ENCODE measurements around the gene PICK1. TPM values are rescaled to one million over a fixed set of nuclear protein-coding genes. Genes with fewer than 3 reads are reported as not detected.

Gene PICK1
- total and polyA plus RNA-seq, 7 donors: 11.9 to 31.5 (median 18.9) TPM

DNA sequence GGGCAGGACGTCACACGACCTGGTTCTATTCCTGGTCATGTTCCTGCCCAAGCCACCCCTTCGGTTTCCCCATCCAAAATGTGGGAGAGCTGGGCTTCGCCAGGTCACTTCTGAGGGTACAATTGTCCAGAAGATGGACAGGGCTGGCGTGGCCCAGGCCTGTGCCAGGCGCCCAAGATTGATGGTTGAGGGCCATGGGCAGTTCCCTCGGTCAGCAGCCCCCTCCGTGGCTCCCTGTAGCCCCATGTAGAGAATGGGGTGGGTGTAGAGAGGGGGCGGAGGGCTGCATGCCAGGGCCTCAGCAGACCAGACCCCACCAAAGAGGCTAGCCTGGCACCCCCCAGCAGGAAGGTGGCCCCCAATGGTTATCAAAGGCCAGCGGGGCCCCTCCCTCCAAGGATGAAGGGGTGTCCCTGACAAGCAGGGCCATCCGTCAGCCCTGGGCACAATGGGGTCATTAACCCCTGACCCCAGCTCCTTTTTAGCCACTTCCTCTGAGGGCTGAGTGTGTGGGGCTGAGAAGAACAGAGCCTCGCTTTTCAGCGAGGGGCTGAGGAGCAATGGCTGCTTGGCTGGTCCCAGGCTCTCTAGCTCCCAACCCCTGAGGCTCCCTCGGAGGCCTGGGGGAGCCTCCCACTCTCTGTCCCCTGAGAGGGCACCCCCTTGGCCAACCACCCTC lies 11.0 kb upstream of the PICK1 start:
- no peaks in the 10 kb centered on the region for H3K27me3 ChIP-seq (ENCODE audit: insufficient read depth in 3 of 3, low read length in 2 of 3)
- no peaks in the 10 kb centered on the region for H3K36me3 ChIP-seq (ENCODE audit: insufficient read depth in 1 of 2, low read depth in 1 of 2)
- intact Hi-C loops (cut with DNase I): no loop called here
- DNase-seq (no peak), ATAC-seq (no peak)
- TF ChIP-seq, protein P1, sequence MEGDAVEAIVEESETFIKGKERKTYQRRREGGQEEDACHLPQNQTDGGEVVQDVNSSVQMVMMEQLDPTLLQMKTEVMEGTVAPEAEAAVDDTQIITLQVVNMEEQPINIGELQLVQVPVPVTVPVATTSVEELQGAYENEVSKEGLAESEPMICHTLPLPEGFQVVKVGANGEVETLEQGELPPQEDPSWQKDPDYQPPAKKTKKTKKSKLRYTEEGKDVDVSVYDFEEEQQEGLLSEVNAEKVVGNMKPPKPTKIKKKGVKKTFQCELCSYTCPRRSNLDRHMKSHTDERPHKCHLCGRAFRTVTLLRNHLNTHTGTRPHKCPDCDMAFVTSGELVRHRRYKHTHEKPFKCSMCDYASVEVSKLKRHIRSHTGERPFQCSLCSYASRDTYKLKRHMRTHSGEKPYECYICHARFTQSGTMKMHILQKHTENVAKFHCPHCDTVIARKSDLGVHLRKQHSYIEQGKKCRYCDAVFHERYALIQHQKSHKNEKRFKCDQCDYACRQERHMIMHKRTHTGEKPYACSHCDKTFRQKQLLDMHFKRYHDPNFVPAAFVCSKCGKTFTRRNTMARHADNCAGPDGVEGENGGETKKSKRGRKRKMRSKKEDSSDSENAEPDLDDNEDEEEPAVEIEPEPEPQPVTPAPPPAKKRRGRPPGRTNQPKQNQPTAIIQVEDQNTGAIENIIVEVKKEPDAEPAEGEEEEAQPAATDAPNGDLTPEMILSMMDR (IDR thresholded peaks at IDR 0.05): no peak
- H3K27ac ChIP-seq: no peak overlapping the region
- H3K9me3 ChIP-seq: no peaks in the 10 kb centered on the region
- H3K4me3 ChIP-seq: no peak overlapping the region
- H3K4me1 ChIP-seq: no peaks in the 10 kb centered on the region
- 75 to 79% (median 75%) methylated on average over 14 of the region's 14 CpGs for WGBS, 3 donors

DNA sequence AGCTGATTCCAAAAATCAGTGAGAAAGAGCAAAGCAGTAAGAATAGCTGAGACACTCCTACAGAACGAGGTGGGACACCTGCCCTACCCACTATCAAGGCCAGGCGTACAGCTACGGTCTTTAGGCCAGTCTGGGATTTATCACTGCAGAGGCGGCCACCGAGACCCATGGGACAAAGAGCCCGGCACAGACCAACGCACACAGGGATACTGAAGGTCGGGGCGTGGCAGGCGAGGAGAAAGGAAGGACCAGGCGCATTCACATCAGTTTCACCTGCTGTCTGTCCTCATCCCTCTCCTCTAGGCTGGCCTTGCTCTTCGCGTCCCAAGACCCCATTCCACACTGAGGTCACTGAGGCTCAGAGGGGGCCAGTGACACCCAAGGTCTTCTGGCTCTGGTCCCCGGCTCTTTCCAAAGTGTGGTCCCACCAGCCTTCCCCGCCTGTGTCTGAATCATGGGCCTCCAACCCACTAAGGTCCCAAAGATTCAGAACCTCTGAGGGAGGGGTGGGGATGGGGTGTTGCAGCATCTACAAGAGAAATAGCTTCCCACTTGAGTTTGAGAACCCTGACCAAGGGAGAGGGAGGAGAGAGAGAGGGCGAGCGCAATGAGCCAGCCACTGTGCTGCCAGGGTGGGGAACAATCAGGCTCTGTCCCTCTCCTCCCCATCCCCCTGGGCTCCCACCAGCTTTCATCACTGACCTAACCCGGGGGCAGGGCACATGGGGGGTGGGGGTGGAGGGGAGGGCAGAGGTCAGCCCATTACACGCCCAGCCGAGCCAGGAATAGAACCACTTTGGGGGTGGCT lies 7.2 kb upstream of the PICK1 start:
- no peaks in the 10 kb centered on the region for H3K27me3 ChIP-seq (ENCODE audit: insufficient read depth in 3 of 3, low read length in 2 of 3)
- no peak overlapping the region for H3K4me3 ChIP-seq
- WGBS, 3 donors: 76 to 88% (median 79%) methylated on average over 19 to 20 of the region's 20 CpGs
- DNase-seq (no peak), ATAC-seq (no peak)
- no peak overlapping the region for H3K27ac ChIP-seq
- no peaks in the 10 kb centered on the region for H3K9me3 ChIP-seq
- peaks cover 3% of the 10 kb centered on the region for H3K4me1 ChIP-seq
- no peaks in the 10 kb centered on the region for H3K36me3 ChIP-seq (ENCODE audit: insufficient read depth in 1 of 2, low read depth in 1 of 2)
- intact Hi-C loops (cut with DNase I): loop anchor here (5.0 kb wide), 2 partner anchors 302 to 522 kb away; partner anchors contain the start of gene DMC1 (in 2 of the 2)
- TF ChIP-seq, protein P1 (IDR thresholded peaks at IDR 0.05): no peak

DNA sequence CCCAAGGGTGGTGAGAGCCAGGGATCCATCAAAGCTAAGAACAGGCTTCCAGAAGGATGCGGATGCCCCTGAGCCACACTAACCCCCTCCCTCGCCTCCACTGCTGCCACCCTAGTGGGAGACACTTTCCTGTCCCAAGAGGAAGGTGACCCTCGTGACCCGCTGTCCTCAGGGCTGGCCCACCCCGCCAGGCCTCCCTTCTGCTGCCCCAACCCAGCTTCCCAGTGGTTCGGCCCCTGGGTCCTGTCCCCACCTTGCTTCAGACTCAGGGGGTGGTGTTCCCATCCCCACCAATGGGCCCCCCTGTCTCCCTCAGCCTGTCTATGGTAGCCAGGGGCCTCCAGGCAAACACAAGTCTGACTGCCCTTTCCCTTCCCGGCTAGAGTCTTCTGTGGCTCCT lies 6.5 kb upstream of the PICK1 start:
- Histone ChIP-seq H3K4me3 (no peak overlapping the region), H3K9me3 (no peaks in the 10 kb centered on the region), H3K27ac (no peak overlapping the region), H3K27me3 (ENCODE audit: insufficient read depth in 3 of 3, low read length in 2 of 3) (no peaks in the 10 kb centered on the region), H3K36me3 (ENCODE audit: insufficient read depth in 1 of 2, low read depth in 1 of 2) (no peaks in the 10 kb centered on the region), H3K4me1 (peaks cover 3% of the 10 kb centered on the region)
- intact Hi-C loops (cut with DNase I): loop anchor here (5.0 kb wide), 2 partner anchors 302 to 522 kb away; partner anchors contain the start of gene DMC1 (in 2 of the 2)
- DNase-seq: no peak
- no peak for ATAC-seq
- 88 to 97% (median 92%) methylated on average over 7 of the region's 7 CpGs for WGBS, 3 donors
- TF ChIP-seq, protein P1 (IDR thresholded peaks at IDR 0.05): no peak

DNA sequence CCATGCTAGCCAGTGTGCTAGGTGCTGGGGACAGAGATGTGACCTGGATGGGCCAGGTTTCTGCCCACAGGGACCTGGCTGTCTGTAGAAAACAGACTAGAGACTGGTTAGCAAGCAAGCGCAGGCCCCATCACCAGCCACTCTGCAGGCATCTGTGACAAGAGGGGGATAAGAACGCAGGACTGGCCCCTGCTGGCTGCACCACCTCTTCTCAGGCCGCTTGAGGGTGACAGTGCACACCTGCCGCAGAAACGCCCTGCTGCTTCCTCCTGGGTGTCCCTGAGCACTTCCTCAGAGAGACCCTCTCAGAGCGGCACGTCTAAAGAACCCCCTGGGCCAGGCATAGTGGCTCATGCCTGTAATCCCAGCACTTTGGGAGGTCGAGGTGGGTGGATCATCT lies 5.9 kb upstream of the PICK1 start:
- no peaks in the 10 kb centered on the region for H3K27me3 ChIP-seq (ENCODE audit: insufficient read depth in 3 of 3, low read length in 2 of 3)
- no peak for DNase-seq
- intact Hi-C loops (cut with DNase I): loop anchor here (5.0 kb wide), 2 partner anchors 301 to 521 kb away; partner anchors contain the start of gene DMC1 (in 2 of the 2)
- WGBS, 3 donors: 82 to 86% (median 84%) methylated on average over 8 of the region's 8 CpGs
- no peak overlapping the region for H3K27ac ChIP-seq
- no peak for ATAC-seq
- peaks cover 3% of the 10 kb centered on the region for H3K4me1 ChIP-seq
- H3K4me3 ChIP-seq: no peak overlapping the region
- no peaks in the 10 kb centered on the region for H3K9me3 ChIP-seq
- TF ChIP-seq, protein P1 (IDR thresholded peaks at IDR 0.05): no peak
- H3K36me3 ChIP-seq (ENCODE audit: insufficient read depth in 1 of 2, low read depth in 1 of 2): no peaks in the 10 kb centered on the region
